OCI-LY3 (cell line): ENCODE measurements around the gene CCDC120.

ENCODE experiments used
- H2AFZ ChIP-seq: fragments of 200-600, 300-600 bp; shearing (Covaris generic); 2 replicates; pipeline ENCODE4 v1.6.0; 2014; ENCODE audit warnings: antibody characterized with exemption, low read depth, low read length
- H3K27ac ChIP-seq: fragments of 200-600, 300-600 bp; sonication (generic); 2 replicates; pipeline ENCODE4 v1.5.1; 2014; ENCODE audit warnings: mild to moderate bottlenecking, low read length, moderate library complexity, mixed read lengths
- H3K27me3 ChIP-seq: fragments of 200-600, 300-600 bp; sonication (generic); 2 replicates; pipeline ENCODE4 v1.6.1; 2014; ENCODE audit warnings: low read depth, low read length, mixed read lengths
- H3K36me3 ChIP-seq: fragments of 200-600, 300-600 bp; sonication (generic); replicated peaks from 2 replicates; pipeline ENCODE3; 2014; ENCODE audit warnings: low read depth, low read length, mixed read lengths
- H3K4me1 ChIP-seq: fragments of 300-600, 200-600 bp; sonication (generic); 2 replicates; pipeline ENCODE4 v1.6.1; 2014; ENCODE audit warnings: low read length, mixed read lengths
- H3K4me2 ChIP-seq: fragments of 200-600, 300-600 bp; sonication (generic); 2 replicates; pipeline ENCODE4 v1.6.1; 2014; ENCODE audit warnings: low read length, mixed read lengths
- H3K4me3 ChIP-seq: fragments of 300-600, 200-600 bp; sonication (generic); 2 replicates; pipeline ENCODE4 v1.5.1; 2014; ENCODE audit warnings: antibody characterized with exemption, mild to moderate bottlenecking, low read length, moderate library complexity
- H3K79me2 ChIP-seq: fragments of 300-600, 200-600 bp; shearing (Covaris generic); 2 replicates; pipeline ENCODE4 v1.6.1; 2014; ENCODE audit warnings: mild to moderate bottlenecking, low read length, mixed read lengths
- H3K9ac ChIP-seq: fragments of 300-600, 200-600 bp; shearing (Covaris generic); 2 replicates; pipeline ENCODE4 v1.6.0; 2014; ENCODE audit warnings: mild to moderate bottlenecking, low read length, moderate library complexity
- H3K9me3 ChIP-seq: fragments of 200-600, 300-600 bp; shearing (Covaris generic); 2 replicates; pipeline ENCODE4 v1.6.1; 2014; ENCODE audit warnings: low read length, mixed read lengths; ENCODE audit not compliant: insufficient read depth
- H4K20me1 ChIP-seq: fragments of 200-600, 300-600 bp; sonication (generic); 2 replicates; pipeline ENCODE4 v1.6.1; 2016; ENCODE audit warnings: low read length, mixed read lengths; ENCODE audit not compliant: insufficient read depth
- EZH2phosphoT487 ChIP-seq: fragments of 200-600 bp; shearing (Covaris generic); IDR thresholded peaks from 2 replicates; pipeline ENCODE4 v1.6.1; 2018; ENCODE audit warnings: antibody characterized with exemption, mixed run types, low read depth
- TF ChIP-seq, protein P1 (sequence below): fragments of 200-600, 300-600 bp; sonication (generic); IDR thresholded peaks from 2 replicates; pipeline ENCODE4 v1.5.1; 2014; ENCODE audit warnings: antibody characterized with exemption, low read length, low read depth

Gene CCDC120

DNA sequence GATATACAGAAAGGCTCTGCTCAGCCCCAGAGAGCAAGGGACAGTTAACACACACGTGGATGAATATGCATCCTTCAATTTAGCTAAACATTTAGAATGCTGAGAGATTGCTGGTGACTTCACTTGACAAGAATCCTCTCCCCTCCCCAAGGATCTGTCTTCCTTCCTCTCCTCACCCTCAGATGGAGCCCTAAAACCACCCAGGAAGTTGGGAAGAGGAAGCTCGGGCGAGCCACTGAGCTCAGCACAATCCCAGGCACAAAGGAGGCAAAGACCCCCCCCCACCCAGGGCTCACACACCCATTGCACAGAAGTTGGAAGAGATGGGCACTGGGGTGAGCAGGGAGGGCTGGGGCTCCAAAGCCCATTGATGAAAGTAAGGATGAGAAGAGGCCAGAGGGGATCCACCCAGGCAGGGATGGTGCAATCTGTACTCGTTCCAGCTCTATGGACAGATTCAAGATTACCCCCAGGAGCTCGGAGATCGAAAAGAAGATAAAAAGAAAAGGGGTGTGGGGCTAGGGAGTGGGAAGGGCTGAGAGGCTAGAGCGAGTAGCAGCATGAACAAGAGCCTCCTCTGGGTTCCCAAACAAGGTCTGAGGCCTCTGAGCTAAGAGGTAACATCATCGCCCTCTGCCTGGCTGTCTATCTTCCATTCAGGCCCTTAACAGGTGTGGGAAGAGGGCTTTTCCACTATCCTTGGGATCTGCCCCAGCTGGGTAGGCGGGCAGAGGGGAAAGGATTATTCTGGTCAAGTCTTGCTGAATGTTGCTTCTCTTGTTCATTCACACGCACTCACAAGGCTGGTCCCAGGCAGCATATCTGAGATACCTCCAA, 16.8 kb upstream of the CCDC120 start:
- Histone ChIP-seq H4K20me1 (no peaks in the 10 kb centered on the region), H3K36me3 (peaks cover 17% of the 10 kb centered on the region), H3K4me2 (peak overlapping the region; percentile 99), H3K79me2 (peaks cover 25% of the 10 kb centered on the region), H3K4me1 (peaks cover 26% of the 10 kb centered on the region), H3K9ac (peak overlapping the region; percentile 97), H3K27me3 (no peaks in the 10 kb centered on the region), H3K4me3 (peak overlapping the region; percentile 98), H3K9me3 (no peaks in the 10 kb centered on the region), H2AFZ (no peak overlapping the region), H3K27ac (peak overlapping the region; percentile 76)
- no peak for TF ChIP-seq EZH2phosphoT487
- TF ChIP-seq, protein P1, sequence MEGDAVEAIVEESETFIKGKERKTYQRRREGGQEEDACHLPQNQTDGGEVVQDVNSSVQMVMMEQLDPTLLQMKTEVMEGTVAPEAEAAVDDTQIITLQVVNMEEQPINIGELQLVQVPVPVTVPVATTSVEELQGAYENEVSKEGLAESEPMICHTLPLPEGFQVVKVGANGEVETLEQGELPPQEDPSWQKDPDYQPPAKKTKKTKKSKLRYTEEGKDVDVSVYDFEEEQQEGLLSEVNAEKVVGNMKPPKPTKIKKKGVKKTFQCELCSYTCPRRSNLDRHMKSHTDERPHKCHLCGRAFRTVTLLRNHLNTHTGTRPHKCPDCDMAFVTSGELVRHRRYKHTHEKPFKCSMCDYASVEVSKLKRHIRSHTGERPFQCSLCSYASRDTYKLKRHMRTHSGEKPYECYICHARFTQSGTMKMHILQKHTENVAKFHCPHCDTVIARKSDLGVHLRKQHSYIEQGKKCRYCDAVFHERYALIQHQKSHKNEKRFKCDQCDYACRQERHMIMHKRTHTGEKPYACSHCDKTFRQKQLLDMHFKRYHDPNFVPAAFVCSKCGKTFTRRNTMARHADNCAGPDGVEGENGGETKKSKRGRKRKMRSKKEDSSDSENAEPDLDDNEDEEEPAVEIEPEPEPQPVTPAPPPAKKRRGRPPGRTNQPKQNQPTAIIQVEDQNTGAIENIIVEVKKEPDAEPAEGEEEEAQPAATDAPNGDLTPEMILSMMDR: no peak

DNA sequence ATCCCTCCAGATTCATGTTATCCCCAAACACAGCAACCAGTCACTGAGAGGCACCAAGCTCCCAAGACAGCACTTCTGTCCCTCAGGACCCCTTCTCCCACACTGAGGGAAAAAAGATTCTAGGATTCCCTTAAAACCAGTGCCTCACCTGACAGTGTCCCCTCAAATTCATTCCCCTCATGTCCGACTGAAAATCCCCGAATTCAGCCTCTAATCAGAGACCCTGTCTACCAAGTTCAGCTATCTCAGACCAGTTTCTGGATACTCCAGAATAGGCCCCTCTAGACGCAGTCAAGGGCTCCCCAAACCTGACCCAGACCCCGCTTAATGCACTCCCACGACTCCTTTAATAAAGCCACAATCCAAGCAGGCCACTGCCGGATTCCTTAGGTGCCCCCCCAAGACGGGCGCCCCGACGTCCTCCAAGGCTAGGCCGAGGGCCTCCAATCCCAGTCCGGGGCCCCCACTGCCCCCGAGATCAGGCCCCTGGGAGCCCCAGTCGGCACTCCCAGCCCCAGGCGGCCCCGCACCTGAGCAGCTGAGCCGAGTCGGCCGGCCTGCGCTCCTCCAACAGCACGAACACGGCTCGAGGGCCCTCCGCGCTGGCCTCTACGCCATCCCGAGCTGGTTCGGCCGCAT, 16.1 kb upstream of the CCDC120 start:
- peak overlapping the region; percentile 97 for H3K9ac ChIP-seq
- H4K20me1 ChIP-seq: no peaks in the 10 kb centered on the region
- peaks cover 25% of the 10 kb centered on the region for H3K79me2 ChIP-seq
- peaks cover 15% of the 10 kb centered on the region for H3K36me3 ChIP-seq
- no peaks in the 10 kb centered on the region for H3K9me3 ChIP-seq
- TF ChIP-seq EZH2phosphoT487: no peak
- peak overlapping the region; percentile 9; the same call in 1 of the 2 replicates for H2AFZ ChIP-seq
- H3K4me3 ChIP-seq: peak overlapping the region; percentile 98
- H3K27ac ChIP-seq: peak overlapping the region; percentile 76
- H3K4me2 ChIP-seq: peak overlapping the region; percentile 99
- no peaks in the 10 kb centered on the region for H3K27me3 ChIP-seq
- peaks cover 26% of the 10 kb centered on the region for H3K4me1 ChIP-seq

DNA sequence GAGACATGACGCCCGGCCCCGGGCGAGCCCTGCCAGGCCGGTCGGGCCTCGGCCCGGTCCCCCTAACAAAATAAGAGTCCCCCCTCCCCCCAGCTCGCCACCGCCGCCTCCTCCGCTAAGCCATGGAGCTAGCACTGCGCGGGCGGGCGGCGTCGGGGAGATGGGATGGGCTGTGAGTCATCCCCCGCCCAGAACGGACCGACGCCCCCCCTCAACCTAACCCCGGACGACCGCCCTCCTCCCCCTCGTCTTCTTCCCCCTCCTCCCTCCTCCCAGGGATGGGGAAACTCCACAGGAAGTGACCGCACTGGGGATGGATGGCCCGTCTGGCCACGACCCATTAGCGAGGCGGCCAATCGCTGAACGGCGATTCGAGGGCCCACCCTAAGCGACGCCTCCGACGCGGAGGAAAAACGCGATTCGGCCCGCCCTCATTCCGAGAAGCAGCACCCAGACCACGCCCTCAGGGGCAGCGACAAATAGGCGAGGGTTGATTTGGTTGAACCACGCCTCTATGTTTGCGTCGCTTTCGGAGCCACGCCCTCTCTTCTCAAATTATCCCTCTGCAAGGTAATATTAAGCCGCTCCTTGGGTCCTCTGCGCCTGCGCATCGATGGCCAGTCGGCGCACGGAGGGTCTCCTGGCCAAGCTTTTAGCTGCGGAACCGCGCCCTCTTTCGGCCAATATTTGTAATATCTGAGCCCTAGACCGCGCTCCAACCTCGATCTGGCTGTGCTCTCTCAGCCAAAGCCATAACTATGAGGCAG, 15.4 kb upstream of the CCDC120 start, which contains the start of gene TFE3:
TFE3 (minus strand) TSS at position 138 of the 767 bp plus-strand sequence; CDS start at position 7, 131 bp downstream.
- no peaks in the 10 kb centered on the region for H4K20me1 ChIP-seq
- H3K36me3 ChIP-seq: peaks cover 9% of the 10 kb centered on the region
- H3K4me3 ChIP-seq: peak within 1 kb of the TSS; percentile 98
- no peaks in the 10 kb centered on the region for H3K9me3 ChIP-seq
- peak within 1 kb of the TSS; percentile 97 for H3K9ac ChIP-seq
- H3K27ac ChIP-seq: peak within 1 kb of the TSS; percentile 76
- TF ChIP-seq, protein P1: peak; percentile 62
- TF ChIP-seq EZH2phosphoT487: no peak
- peak within 1 kb of the TSS; percentile 94 for H2AFZ ChIP-seq
- H3K4me1 ChIP-seq: peaks cover 26% of the 10 kb centered on the region
- H3K4me2 ChIP-seq: peak within 1 kb of the TSS; percentile 99
- no peaks in the 10 kb centered on the region for H3K27me3 ChIP-seq
- peaks cover 25% of the 10 kb centered on the region for H3K79me2 ChIP-seq

DNA sequence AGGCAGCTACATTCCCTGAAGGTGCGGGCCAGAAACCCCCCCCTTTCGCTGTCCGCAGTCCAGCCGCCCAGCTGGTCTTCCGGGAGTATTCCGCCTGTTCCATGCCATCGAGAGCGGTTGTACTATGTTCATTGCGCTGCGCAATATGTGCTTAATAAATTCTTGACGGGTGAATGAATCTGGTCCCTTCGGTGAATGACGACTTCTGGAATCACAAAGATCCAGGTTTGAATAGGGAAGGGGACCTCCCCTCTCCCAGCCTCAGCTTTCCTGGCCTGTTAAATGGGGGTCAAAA, 14.9 kb upstream of the CCDC120 start:
- TF ChIP-seq, protein P1: no peak
- no peak for TF ChIP-seq EZH2phosphoT487
- no peaks in the 10 kb centered on the region for H3K9me3 ChIP-seq
- H3K4me1 ChIP-seq: peaks cover 26% of the 10 kb centered on the region
- H2AFZ ChIP-seq: peak overlapping the region; percentile 94
- peak overlapping the region; percentile 73 for H3K9ac ChIP-seq
- H3K36me3 ChIP-seq: peaks cover 3% of the 10 kb centered on the region
- H4K20me1 ChIP-seq: no peaks in the 10 kb centered on the region
- H3K4me3 ChIP-seq: peak overlapping the region; percentile 80
- no peak overlapping the region for H3K27ac ChIP-seq
- H3K4me2 ChIP-seq: peak overlapping the region; percentile 94
- no peaks in the 10 kb centered on the region for H3K27me3 ChIP-seq
- H3K79me2 ChIP-seq: peaks cover 25% of the 10 kb centered on the region
